ENCODE data around the gene SMIM8.
"Not testable (repeated sequence)": the region's sequence is repeated elsewhere in the genome, so short reads cannot be mapped to it uniquely, and the experiment has no call there.

SMIM8 gene

DNA sequence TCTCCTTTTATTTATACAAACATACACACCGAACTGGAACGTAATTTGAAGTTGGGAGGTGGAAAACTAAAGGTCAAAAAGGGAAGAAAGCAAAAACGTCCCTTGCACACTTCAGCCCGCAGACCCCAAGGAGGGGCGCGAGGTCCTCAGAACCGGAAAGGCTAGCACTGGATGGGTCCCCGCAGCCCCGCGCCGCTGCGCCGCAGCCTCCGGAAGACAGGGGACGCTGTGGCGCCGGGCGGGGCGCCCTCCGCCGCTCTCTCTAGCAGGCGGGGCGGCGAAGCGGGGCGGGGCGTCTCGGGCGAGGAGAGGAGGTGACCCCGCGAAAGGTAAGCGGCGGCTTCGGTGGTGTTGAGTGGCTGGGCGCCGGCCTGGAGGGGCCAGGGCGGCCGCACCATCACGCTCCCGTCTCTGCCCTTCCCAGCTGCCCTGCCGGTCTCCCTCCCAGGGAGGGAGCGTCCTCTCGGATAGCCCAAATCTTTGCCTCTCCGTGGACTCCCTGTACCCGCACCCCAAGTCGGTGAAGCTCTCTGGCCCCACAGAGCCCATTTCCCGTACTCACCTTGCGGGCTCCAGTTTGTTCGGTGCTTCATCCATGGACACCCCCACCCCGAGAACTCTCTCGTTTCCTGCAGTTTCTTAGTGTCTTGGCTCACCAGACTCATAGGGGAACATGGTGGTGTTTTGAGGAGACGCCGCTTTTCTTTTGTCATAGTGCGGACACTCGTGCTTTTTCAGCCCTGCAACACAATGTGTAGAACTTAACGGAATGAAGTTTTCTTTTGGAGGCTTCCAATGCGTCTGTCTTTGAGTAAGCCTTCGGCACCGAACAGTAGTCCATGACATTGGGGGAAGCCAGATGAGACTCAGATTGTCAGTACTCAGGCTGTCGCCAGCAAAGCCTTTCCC lies at the start of gene SMIM8:
TSS of gene SMIM8 (plus strand) at position 285 of the 909 bp plus-strand sequence. CDS start 14,444 bp downstream, outside the sequence.
- peak; percentile 51 to 85 for DNase-seq (ENCODE audit: extremely low read depth in 1 of 2, low read depth in 1 of 2)

DNA sequence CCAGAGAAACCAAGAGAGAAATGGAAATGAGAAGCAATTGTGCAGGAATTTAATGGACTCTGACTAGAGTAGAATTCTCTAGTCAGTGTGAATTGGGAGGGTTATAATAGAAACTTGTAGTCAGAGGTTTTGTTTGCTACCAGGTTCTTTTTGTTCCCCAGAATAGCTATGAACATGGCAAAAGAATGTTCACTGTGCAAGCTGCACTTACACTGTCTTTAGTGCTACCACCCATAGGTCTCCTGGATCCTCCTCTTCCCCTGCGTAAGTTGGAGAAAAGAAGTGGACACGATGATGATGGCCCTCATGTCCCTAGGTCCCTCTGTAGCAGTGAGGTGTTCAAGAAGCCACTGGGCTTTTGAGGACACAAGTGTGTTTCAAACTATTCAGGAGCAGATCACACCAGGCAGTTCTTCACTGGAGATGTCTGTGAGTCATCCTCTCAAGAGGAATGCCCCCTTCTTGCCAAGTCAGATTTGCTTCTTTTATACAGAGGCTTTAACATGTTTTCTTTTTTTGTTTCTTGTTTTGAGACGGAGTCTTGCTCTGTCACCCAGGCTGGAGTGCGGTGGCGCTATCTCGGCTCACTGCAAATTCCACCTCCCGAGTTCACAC lies 47.6 kb upstream of the SMIM8 start:
- DNase-seq (ENCODE audit: extremely low read depth in 1 of 2, low read depth in 1 of 2), result no peak

DNA sequence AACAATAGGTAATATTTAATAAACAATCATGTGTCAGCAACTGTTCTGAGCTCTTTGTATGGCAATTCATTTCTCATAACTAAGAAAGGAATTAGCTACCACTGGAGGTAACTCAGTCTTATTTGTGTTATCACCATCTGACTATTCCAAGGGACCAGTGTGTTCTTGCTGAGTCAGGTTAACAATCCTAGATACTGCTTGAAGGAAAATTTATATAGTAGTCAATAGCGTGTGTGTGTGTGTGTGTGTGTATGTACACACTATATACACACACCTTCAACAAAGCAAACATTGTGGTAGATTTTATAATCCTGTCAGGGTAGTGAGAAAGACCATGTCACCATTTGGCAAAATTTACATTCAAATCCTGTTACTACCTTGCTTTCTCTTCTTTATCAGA lies 45.8 kb upstream of the SMIM8 start:
- DNase-seq (ENCODE audit: extremely low read depth in 1 of 2, low read depth in 1 of 2), result no peak

DNA sequence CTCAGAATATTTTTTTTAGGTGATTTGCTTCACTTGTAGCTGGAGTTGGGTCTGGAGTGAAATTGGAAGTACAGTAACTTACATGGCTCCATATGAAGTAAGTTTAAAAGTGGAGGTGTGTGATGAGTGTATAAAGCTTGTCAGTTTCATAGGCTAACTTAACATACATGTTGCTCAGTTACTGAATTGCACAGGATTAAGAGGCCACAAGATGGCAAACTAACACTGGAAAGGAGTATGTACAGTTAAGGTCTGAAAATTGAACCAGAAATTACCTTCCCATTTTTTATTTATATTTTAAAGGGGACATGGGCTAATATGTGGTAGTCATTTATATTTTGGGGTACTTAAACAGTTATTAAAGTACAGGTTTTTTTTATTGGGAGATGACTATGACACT lies 45.3 kb upstream of the SMIM8 start:
- no peak for DNase-seq (ENCODE audit: extremely low read depth in 1 of 2, low read depth in 1 of 2)

DNA sequence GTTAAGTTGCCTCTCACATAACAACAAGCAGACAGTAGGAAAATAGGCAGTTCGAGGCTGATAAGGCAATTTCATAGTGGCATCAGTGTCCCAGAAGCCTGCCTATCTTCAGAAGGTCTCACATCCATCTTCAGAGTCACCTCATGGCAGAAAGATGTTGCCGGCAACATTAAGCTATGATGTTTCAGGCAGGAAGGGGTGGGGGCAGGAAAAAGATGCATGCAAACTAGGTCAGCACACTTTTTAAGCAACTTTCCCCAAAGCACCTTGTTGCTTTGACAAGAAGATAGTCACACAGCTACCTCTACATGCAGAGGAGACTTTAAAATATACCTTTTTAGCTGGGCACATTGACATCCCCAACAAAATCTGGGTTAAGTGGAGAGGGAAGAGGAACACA lies 43.2 kb upstream of the SMIM8 start:
- DNase-seq (ENCODE audit: extremely low read depth in 1 of 2, low read depth in 1 of 2), result no peak

- DNase-seq (ENCODE audit: extremely low read depth in 1 of 2, low read depth in 1 of 2), result no peak
These were observed 41.0 kb upstream of the SMIM8 start for GRCh38 chr6:87281426-87281825.

DNA sequence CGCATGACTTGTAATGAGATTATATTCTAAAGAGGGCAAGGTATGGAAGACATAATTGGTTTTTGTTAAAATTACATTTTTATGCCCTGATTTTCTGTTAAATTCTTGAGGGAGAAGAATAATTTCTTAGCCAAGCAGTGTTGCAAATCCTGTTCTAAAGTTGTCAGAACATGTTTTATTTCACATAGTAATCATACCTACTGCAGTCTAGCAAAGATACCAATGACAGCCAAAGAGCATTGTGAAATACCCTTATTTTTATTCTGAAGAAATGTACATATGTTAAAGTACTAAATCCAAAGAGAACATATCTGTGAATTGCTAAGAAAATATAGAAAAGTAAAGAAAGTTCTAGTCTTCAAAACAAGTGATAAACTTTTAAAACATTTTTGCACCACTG lies 39.6 kb upstream of the SMIM8 start:
- DNase-seq (ENCODE audit: extremely low read depth in 1 of 2, low read depth in 1 of 2), result no peak

- no peak for DNase-seq (ENCODE audit: extremely low read depth in 1 of 2, low read depth in 1 of 2)
These were observed 38.9 kb upstream of the SMIM8 start for GRCh38 chr6:87283461-87283860.

DNA sequence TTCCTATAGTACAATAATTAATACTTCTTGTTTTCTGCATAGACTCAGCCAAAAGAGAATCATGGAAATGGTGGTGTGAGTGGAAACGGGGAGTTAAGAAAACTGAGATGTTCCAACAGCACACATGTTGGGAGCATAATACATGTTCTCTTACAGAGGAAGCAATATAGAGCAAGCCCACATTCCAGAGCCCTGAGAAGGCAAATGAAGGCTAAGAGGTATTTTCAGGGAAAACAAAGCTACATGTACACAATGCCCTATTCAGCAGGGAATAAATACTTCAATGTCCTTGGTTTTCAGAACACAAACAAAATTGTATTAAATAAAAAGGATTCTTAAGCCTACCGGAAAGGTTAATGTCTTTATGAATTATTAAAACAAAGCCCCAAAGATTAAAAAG lies 35.1 kb upstream of the SMIM8 start:
- no peak for DNase-seq (ENCODE audit: extremely low read depth in 1 of 2, low read depth in 1 of 2)

DNA sequence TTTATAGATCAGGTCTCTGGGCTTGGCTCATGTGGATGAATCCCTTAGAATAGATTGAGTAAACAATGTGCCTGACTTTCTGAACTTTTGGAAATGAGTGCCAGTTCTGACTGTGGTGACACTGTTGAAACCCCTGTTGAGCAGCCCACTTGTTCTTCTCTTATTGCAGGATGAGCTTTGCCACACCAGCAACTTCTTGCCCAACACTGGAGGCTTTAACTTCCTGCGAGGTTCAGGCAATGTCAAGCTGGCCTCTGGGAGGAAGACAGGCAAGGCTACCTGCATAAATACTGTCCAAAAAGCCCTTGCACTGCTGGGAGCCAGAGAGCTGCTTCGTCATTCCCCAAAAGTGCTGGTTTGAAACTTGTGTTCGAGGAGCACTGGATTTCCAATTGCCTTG lies 32.8 kb upstream of the SMIM8 start:
- no peak for DNase-seq (ENCODE audit: extremely low read depth in 1 of 2, low read depth in 1 of 2)

DNA sequence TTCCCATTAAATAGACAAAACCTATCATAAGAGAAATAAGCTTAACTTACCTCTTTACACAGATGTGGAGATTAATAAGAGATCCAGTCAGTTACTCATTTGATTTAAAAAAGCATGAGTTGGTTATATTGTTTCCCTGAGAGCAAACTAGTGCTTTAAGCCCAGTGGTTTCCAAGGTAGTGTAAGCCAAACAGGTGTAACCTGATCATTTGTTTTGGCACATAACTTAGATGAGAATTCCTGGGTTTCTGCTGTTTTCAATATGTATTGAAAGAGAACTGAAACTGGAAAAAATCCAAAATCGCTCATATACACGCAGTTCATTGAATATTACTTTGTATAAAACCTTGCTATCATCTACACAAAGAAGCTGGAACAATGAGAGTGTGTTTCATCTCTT lies 30.5 kb upstream of the SMIM8 start:
- no peak for DNase-seq (ENCODE audit: extremely low read depth in 1 of 2, low read depth in 1 of 2)

DNA sequence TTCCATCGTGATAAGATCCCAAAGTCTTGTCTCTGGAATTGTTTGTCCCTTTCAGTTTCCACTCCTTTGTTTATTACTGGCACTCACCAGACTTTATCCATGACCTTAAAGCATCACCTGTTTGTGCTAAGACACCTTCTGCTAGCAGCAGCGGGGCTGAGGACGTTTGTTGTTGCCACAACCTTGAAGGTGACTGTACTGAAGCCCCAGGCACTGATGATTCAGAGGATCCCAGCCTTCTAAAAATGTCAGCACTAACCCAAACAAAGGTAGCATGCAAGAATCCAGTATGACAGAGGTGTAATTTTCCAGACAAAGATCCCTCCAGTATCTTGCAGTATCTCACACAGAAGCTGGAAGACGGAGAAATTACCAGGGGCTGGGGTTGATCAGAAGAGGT lies 28.9 kb upstream of the SMIM8 start:
- no peak for DNase-seq (ENCODE audit: extremely low read depth in 1 of 2, low read depth in 1 of 2)

GRCh38 chr6:87297119-87297518 lies 25.3 kb upstream of the SMIM8 start:
- no peak for DNase-seq (ENCODE audit: extremely low read depth in 1 of 2, low read depth in 1 of 2)

GRCh38 chr6:87301277-87301676 lies 21.1 kb upstream of the SMIM8 start:
- DNase-seq (ENCODE audit: extremely low read depth in 1 of 2, low read depth in 1 of 2), result not testable (repeated sequence)

DNA sequence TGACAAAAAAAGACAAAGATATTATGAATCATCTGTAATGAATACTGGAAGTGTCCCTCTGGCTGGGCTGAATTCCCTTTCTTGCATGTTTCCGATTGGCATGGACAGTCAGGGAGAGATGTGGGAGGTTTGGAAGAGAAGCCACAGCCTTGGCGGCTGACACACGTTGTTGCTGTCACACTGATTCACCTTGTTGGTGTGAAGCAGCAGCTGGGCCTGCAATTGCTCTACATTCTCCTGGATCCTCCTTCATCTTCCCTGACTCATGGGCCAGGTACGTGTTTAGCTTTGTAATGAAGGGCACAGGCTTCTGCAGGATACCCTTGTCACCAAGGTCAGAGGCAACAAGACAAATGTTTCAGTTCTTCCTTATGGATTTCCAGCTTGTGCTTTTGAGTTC lies 13.4 kb upstream of the SMIM8 start:
- DNase-seq (ENCODE audit: extremely low read depth in 1 of 2, low read depth in 1 of 2), result no peak

GRCh38 chr6:87312860-87313259 lies 9.5 kb upstream of the SMIM8 start:
- no peak for DNase-seq (ENCODE audit: extremely low read depth in 1 of 2, low read depth in 1 of 2)

DNA sequence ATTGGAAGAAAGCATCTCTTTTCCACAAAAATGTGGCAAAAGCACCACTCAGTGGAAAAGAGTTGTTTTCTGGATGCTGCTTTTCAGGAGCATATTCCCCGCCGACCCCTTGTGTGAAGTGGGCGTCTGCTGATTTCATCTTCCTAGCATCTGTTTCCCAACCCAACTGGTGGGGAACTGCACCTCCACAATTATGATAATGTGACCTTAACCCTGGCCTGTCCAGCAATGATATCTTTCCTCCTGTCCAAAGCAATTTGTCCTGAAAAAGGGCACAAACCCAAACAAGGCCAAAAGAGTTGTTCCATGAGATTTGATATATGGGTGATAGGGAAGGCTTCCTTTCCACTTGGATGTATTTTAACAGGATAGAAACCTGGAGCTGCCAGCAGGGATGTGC lies 7.3 kb upstream of the SMIM8 start:
- no peak for DNase-seq (ENCODE audit: extremely low read depth in 1 of 2, low read depth in 1 of 2)

DNA sequence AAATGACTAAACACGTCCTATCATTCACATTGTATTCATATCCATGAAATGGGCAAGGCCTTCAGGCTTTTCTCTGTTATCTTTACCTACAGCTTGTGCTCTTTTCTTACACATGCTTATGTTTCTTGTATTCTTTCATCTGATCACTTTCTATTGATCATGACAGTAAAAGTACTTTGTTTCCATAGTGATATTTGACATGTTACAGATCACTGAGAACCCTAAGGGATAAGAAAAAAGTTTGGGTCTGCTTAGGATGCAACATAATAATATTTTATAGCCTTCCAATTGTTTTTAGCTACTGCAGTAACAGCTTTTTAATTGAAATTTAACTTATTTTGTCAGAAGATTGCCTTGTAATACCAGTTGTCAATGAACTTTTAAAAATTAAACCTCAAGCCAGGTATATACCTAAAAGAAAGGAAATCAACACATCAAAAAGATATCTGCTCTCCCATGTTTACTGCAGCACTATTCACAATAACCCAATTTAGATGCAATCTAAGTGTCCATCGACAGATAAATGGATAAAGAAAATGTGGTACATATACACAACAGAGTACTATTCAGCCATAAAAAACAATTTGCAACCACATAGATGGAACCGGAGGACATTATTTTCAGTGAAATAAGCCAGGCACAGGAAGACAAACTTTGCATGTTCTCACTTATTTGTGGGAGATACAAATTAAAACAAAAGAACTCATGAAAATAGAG lies 3.0 kb upstream of the SMIM8 start:
- no peak for DNase-seq (ENCODE audit: extremely low read depth in 1 of 2, low read depth in 1 of 2)

DNA sequence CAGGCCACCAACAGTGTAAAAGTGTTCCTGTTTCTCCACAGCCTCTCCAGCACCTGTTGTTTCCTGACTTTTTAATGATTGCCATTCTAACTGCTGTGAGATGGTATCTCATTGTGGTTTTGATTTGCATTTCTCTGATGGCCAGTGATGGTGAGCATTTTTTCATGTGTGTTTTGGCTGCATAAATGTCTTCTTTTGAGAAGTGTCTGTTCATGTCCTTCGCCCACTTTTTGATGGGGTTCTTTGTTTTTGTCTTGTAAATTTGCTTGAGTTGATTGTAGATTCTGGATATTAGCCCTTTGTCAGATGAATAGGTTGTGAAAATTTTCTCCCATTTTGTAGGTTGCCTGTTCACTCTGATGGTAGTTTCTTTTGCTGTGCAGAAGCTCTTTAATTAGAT lies 1.5 kb downstream of the SMIM8 start:
- not testable (repeated sequence) for DNase-seq (ENCODE audit: extremely low read depth in 1 of 2, low read depth in 1 of 2)

GRCh38 chr6:87330961-87331360 lies 8.6 kb downstream of the SMIM8 start:
- DNase-seq (ENCODE audit: extremely low read depth in 1 of 2, low read depth in 1 of 2), result no peak

DNA sequence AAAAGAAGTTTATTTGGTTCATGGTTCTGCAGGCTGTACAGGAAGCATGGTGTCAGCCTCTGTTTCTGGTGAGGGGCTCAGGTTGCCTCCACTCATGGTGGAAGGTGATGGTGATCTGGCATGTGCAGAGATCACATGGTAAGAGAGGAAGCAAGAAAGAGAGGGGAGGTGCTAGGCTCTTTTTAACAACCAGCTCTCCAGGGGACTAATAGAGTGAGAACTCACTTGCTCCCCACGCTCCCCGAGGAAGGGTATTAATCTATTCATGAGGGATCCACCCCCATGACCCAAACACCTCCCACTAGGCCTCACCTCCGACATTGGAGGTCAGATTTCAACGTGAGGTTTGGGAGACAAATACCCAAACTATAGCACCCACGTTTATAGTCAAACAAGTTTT lies 10.6 kb downstream of the SMIM8 start:
- no peak for DNase-seq (ENCODE audit: extremely low read depth in 1 of 2, low read depth in 1 of 2)

Measured in activated CD8-positive, alpha-beta memory T cell treated with anti-CD3 and anti-CD28 coated beads for 1 hour (primary cell).